Upper lobe of left lung (tissue), 4 donors: Measurements from ENCODE around the gene VEZT.

Experiments used
- EP300 ChIP-seq, 4 donors: sonication (generic); formaldehyde crosslinking; IDR thresholded peaks; one replicate each; pipeline ENCODE4 v1.5.1; 2017; ENCODE audit warnings: antibody characterized with exemption in 4 of 4, control low read depth in 2 of 4
- POLR2A ChIP-seq, 4 donors: fragments of 450-650 bp; IDR thresholded peaks; one replicate each; pipeline ENCODE4 v1.5.1; 2016 to 2017; ENCODE audit warnings: antibody characterized with exemption in 4 of 4, mild to moderate bottlenecking in 2 of 4
- POLR2AphosphoS5 ChIP-seq, 2 donors: sonication (generic); formaldehyde crosslinking; IDR thresholded peaks; one replicate each; pipeline ENCODE4 v1.5.1; 2017; ENCODE audit warnings: antibody characterized with exemption in 2 of 2
- TF ChIP-seq, protein P1 (sequence below), 6 experiments: fragments of 450-650 bp in 4 of 6; fragments of 200-600 bp in 2 of 6; sonication (generic) in 2 of 6; IDR thresholded peaks; one replicate each; pipeline ENCODE4 v1.5.1; 2016 to 2019; ENCODE audit warnings: antibody characterized with exemption in 6 of 6

DNA sequence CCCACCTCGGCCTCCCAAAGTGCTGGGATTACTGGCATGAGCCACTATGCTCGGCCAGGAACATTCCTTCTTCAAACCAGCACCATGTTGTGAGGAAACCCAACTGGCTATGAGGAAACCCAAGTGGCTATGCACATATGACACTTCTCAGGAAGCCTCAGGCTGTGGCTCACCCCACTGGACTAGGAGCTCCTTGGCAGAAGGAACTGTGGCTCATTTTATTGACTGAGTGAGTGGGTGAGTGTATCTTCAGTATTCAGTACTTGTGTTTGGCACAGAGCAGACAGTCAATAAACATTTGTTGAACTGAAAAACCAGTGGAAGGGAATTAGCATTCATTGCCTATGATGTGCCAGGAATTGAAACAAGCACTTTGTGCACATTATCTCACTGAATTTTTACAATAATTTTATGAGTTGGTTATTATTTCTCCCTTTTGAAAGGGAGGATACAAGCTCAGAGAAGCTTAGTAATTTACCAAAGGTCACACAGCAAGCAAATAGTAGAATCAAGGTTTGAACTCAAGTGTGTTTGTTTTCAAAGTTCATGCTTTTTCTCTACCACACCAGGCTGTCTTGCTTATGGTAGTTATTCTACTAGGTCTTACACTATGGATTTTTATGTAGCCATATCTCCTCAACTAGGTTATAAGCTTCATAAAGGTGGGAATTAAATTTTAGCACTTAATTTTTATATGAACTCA, 121.6 kb downstream of the VEZT start:
- TF ChIP-seq, protein P1, sequence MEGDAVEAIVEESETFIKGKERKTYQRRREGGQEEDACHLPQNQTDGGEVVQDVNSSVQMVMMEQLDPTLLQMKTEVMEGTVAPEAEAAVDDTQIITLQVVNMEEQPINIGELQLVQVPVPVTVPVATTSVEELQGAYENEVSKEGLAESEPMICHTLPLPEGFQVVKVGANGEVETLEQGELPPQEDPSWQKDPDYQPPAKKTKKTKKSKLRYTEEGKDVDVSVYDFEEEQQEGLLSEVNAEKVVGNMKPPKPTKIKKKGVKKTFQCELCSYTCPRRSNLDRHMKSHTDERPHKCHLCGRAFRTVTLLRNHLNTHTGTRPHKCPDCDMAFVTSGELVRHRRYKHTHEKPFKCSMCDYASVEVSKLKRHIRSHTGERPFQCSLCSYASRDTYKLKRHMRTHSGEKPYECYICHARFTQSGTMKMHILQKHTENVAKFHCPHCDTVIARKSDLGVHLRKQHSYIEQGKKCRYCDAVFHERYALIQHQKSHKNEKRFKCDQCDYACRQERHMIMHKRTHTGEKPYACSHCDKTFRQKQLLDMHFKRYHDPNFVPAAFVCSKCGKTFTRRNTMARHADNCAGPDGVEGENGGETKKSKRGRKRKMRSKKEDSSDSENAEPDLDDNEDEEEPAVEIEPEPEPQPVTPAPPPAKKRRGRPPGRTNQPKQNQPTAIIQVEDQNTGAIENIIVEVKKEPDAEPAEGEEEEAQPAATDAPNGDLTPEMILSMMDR (IDR thresholded peaks at IDR 0.05), result no peak
- TF ChIP-seq POLR2A (IDR thresholded peaks at IDR 0.05), result no peak
- TF ChIP-seq POLR2AphosphoS5 (IDR thresholded peaks at IDR 0.05), result no peak
- TF ChIP-seq EP300 (IDR thresholded peaks at IDR 0.05), result no peak
